Measurements from ENCODE around the gene MTARC1.

MTARC1 gene

DNA sequence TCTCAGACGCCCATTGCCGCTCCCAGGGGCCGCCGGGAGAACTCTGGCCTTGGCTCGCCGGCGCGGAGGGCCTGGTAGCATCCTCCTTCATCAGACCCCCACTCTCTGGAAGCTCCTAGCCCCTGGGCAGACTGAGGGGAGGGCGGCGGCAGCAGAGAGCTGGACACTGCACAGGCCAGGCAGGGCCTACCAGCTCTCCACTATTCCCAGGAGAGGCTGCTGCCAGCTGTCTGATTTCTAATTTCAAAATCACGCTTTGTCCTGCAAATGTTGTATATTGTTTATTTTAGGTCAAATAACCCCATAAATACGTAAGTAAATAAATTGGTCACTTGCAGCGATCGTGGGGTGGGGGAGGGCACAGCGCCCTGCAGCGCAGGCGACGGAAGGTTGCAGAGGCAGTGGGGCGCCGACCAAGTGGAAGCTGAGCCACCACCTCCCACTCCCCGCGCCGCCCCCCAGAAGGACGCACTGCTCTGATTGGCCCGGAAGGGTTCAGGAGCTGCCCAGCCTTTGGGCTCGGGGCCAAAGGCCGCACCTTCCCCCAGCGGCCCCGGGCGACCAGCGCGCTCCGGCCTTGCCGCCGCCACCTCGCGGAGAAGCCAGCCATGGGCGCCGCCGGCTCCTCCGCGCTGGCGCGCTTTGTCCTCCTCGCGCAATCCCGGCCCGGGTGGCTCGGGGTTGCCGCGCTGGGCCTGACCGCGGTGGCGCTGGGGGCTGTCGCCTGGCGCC is at the start of gene MTARC1:
TSS of gene MTARC1 (plus strand) at position 577 of the 732 bp plus-strand sequence. CDS start at position 609, 32 bp downstream.
- peak; percentile 40; the same call in 1 of the 2 replicates for TF ChIP-seq CTCF (IDR thresholded peaks at IDR 0.05; ENCODE audit: low read depth, low read length)
- Histone ChIP-seq H3K27ac (peak within 1 kb of the TSS; percentile 89), H3K27me3 (ENCODE audit: insufficient read depth, low read depth, severe bottlenecking) (no peaks in the 10 kb centered on the region), H3K4me3 (ENCODE audit: low read depth, low read length) (peak within 1 kb of the TSS; percentile 56), H3K9me3 (ENCODE audit: severe bottlenecking) (no peaks in the 10 kb centered on the region), H3K36me3 (peaks cover 24% of the 10 kb centered on the region)
- peak; percentile 95 for DNase-seq

DNA sequence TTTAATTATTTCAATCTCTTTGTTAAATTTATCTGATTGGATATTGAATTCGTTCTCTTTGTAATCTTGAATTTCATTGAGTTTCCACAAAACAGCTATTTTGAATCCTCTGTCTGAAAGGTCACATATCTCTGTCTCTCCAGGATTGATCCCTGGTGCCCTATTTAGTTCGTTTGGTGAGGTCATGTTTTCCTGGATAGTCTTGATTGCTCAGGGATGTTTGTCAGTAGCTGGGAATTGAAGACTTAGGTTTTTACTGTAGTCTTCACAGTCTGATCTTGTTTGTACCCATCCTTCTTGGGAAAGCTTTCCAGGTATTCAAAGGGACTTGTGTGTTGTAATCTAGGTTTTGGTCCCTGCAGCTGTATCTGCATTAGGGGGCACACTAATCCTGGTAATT is 45.4 kb upstream of the MTARC1 start:
- no peaks in the 10 kb centered on the region for H3K27me3 ChIP-seq (ENCODE audit: insufficient read depth, low read depth, severe bottlenecking)
- DNase-seq = no peak
- peaks cover 8% of the 10 kb centered on the region for H3K9me3 ChIP-seq (ENCODE audit: severe bottlenecking)

DNA sequence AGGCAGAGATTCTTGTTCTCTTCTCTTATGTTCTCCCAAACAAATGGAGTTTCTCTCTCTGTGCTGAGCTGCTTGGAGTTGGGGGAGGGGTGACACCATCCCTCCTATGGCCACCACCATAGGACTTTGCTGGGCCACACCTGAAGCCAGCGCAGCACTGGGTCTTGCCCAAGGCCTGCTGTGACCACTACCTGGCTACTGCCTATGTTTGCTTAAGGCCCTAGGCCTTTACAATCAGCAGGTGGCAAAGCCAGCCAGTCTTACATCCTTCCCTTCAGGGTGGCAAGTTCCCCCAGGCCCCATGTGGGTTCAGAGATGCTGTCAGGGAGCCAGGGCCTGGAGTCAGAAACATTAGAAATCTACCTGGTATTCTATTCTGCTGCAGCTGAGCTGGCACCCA is 44.9 kb upstream of the MTARC1 start:
- H3K4me3 ChIP-seq (ENCODE audit: low read depth, low read length) = no peak overlapping the region
- TF ChIP-seq CTCF (IDR thresholded peaks at IDR 0.05; ENCODE audit: low read depth, low read length) = no peak
- H3K36me3 ChIP-seq = no peaks in the 10 kb centered on the region
- H3K27me3 ChIP-seq (ENCODE audit: insufficient read depth, low read depth, severe bottlenecking) = no peaks in the 10 kb centered on the region
- H3K9me3 ChIP-seq (ENCODE audit: severe bottlenecking) = peaks cover 8% of the 10 kb centered on the region
- DNase-seq = no peak
- no peak overlapping the region for H3K27ac ChIP-seq

More for the DNA sequence above, 45.4 kb upstream of the MTARC1 start:
- Histone ChIP-seq H3K27ac (no peak overlapping the region), H3K36me3 (no peaks in the 10 kb centered on the region), H3K4me3 (ENCODE audit: low read depth, low read length) (no peak overlapping the region)
- no peak for TF ChIP-seq CTCF (IDR thresholded peaks at IDR 0.05; ENCODE audit: low read depth, low read length)

DNA sequence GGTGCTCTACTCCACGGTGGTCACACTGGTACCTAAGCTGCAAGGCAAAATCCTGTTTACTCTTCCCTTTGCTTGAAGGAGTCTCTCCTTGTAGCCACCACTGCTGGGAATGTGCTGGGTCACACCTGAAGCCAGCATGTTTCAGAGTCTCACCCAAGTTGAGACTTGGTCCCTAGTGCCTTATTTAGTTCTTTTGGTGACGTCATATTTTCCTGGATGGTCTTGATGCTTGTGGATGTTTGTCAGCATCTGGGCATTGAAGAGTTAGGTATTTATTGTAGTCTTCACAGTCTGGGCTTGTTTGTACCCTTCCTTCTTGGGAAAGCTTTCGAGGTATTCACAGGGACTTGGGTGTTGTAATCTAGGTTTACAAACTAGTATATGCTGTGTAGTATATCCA is 44.2 kb upstream of the MTARC1 start:
- no peak for DNase-seq
- TF ChIP-seq CTCF (IDR thresholded peaks at IDR 0.05; ENCODE audit: low read depth, low read length) = no peak
- H3K27me3 ChIP-seq (ENCODE audit: insufficient read depth, low read depth, severe bottlenecking) = no peaks in the 10 kb centered on the region
- no peak overlapping the region for H3K27ac ChIP-seq
- no peak overlapping the region for H3K4me3 ChIP-seq (ENCODE audit: low read depth, low read length)
- H3K36me3 ChIP-seq = no peaks in the 10 kb centered on the region
- H3K9me3 ChIP-seq (ENCODE audit: severe bottlenecking) = peaks cover 8% of the 10 kb centered on the region

- Histone ChIP-seq H3K4me3 (ENCODE audit: low read depth, low read length) (no peak overlapping the region), H3K36me3 (no peaks in the 10 kb centered on the region), H3K27me3 (ENCODE audit: insufficient read depth, low read depth, severe bottlenecking) (no peaks in the 10 kb centered on the region), H3K9me3 (ENCODE audit: severe bottlenecking) (no peaks in the 10 kb centered on the region), H3K27ac (no peak overlapping the region)
- no peak for TF ChIP-seq CTCF (IDR thresholded peaks at IDR 0.05; ENCODE audit: low read depth, low read length)
- no peak for DNase-seq
These were observed 39.9 kb upstream of the MTARC1 start for GRCh38 chr1:220746851-220747250.

Data from WERI-Rb-1 (cell line).